CD4-positive, alpha-beta T cell (primary cell): ENCODE measurements around the gene COBL. TPM values are rescaled to one million over a fixed set of nuclear protein-coding genes. Genes with fewer than 3 reads are reported as not detected.

Experiments
- ATAC-seq: fragments of 200-7000 bp; cut with Tn5 transposase; one replicate; pipeline ENCODE4 v1.10.0; 2022; ENCODE audit warnings: mild to moderate bottlenecking; ENCODE audit not compliant: poor library complexity
- CTCF ChIA-PET: fragments of 350-600 bp; sonication (Branson Sonifier 250); formaldehyde crosslinking; loops from one replicate; lab custom pipeline; 2021; ENCODE audit warnings: antibody characterized with exemption, inconsistent platforms; lab: Charles Lee
- POLR2A ChIA-PET: fragments of 350-600 bp; sonication (Branson Sonifier 250); formaldehyde crosslinking; loops from one replicate; lab custom pipeline; 2021; ENCODE audit warnings: antibody characterized with exemption, inconsistent platforms; lab: Charles Lee
- DNase-seq, 14 experiments: peaks; one replicate each; pipeline ENCODE4 v3.0.0-alpha.2; 2013 to 2020; ENCODE audit warnings: mixed read lengths in 2 of 14
- H3K27ac ChIP-seq, 2 donors: one replicate each; pipeline versions ENCODE4 v1.5.1 to v1.7.0; 2013; ENCODE audit warnings: low read length in 2 of 2, low read depth in 1 of 2, mild to moderate bottlenecking in 1 of 2
- H3K27me3 ChIP-seq, 2 experiments: 1 replicate in 1 of 2; 2 replicates in 1 of 2; pipeline versions ENCODE4 v1.6.1 to v1.7.0; 2013; ENCODE audit warnings: low read length in 2 of 2, control low read depth in 1 of 2, mild to moderate bottlenecking in 1 of 2, moderate library complexity in 1 of 2; ENCODE audit not compliant: insufficient read depth in 2 of 2, control insufficient read depth in 1 of 2
- H3K36me3 ChIP-seq: one replicate; pipeline ENCODE4 v1.6.1; 2013; ENCODE audit warnings: low read length, control low read depth; ENCODE audit not compliant: insufficient read depth
- H3K4me1 ChIP-seq: one replicate; pipeline ENCODE4 v1.6.1; 2013; ENCODE audit warnings: low read length, control low read depth; ENCODE audit not compliant: insufficient read depth
- H3K4me3 ChIP-seq: one replicate; pipeline ENCODE4 v1.5.1; 2013; ENCODE audit warnings: mild to moderate bottlenecking, low read length, moderate library complexity
- H3K9me3 ChIP-seq, 2 experiments: 1 replicate in 1 of 2; 2 replicates in 1 of 2; pipeline versions ENCODE4 v1.6.1 to v1.7.0; 2013; ENCODE audit warnings: low read length in 2 of 2, mild to moderate bottlenecking in 2 of 2, control low read depth in 1 of 2, moderate library complexity in 1 of 2; ENCODE audit not compliant: control insufficient read depth in 1 of 2, insufficient read depth in 1 of 2
- H3K27ac Mint-ChIP-seq: one replicate; pipeline ENCODE4 v1.8.0; 2020; ENCODE audit warnings: mixed read lengths
- H3K27me3 Mint-ChIP-seq: one replicate; pipeline ENCODE4 v1.8.0; 2021; ENCODE audit warnings: mixed read lengths
- H3K36me3 Mint-ChIP-seq: one replicate; pipeline ENCODE4 v1.8.0; 2021; ENCODE audit warnings: low read depth, mixed read lengths
- H3K4me1 Mint-ChIP-seq: one replicate; pipeline ENCODE4 v1.8.0; 2021; ENCODE audit warnings: low read depth, mixed read lengths
- H3K4me3 Mint-ChIP-seq: one replicate; pipeline ENCODE4 v1.8.0; 2020; ENCODE audit warnings: mild to moderate bottlenecking, mixed read lengths
- H3K9me3 Mint-ChIP-seq: one replicate; pipeline ENCODE4 v1.8.0; 2020; ENCODE audit warnings: mixed read lengths
- CTCF ChIP-seq: fragments of 200-600 bp; IDR thresholded peaks from one replicate; pipeline ENCODE4 v1.8.0; 2022; ENCODE audit warnings: antibody characterized with exemption, mild to moderate bottlenecking
- intact Hi-C, 2 experiments: fragments of 100-400 bp; cut with DNase I in 1 of 2; cut with micrococcal nuclease in 1 of 2; formaldehyde crosslinking; loops; one replicate each; pipeline versions ENCODE4 v1.15.1 to v1.9.0; 2023 to 2025; cut with DNase I, micrococcal nuclease
- total RNA-seq, 174 experiments: library from RNA in 2 of 174; stranded (reverse) in 2 of 174; gene quantifications; one replicate each; pipeline ENCODE4 v1.2.3 and lab custom pipeline; 2021 to 2026

COBL gene
- total RNA-seq, 2 experiments from 2014 or later: not detected

DNA sequence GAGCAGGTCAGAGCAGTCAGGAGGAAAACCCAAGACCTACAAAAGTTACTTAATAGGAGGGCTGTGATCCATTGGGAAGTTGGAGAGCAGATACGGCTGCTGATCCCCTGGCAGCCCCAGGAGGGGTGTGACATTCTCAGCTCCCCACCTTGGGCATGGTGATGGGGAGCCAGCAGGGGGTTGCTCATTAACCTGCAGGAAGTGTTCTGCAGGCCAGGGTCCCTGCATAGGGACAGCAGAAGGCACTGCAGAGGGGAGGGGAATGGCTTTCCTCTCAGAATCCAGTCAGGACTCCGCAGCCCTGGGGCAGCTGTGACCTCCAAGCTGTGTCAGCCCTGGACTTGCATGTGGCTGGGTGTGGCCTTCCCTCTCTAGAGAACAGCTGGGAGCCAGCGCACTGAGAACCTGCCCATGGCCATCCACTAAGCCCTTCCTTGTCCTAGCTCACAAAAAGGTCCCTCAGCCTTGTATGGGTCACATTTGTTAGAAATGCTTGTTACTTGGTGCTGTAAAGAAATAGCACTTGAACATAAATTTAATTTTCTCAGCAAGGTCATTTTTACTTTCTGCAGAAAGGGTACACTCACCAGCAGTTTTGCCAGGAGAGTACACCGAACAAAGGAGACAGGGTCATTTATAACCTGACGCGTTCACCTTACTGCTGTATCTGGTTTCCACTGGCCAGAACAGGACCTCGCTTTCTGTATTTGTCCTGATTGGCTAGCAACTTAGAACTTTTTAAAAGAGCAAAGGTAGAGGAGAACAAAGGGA is 169.6 kb downstream of the COBL start:
- no peak overlapping the region for H3K4me3 Mint-ChIP-seq
- no peak overlapping the region for H3K27ac Mint-ChIP-seq
- intact Hi-C loops: no loop called here
- Histone ChIP-seq H3K36me3 (no peaks in the 10 kb centered on the region), H3K9me3 (peaks cover 10 to 23% of the 10 kb centered on the region in 2 experiments), H3K4me3 (no peak overlapping the region), H3K4me1 (no peaks in the 10 kb centered on the region), H3K27ac (no peak overlapping the region), H3K27me3 (peaks cover 0 to 4% of the 10 kb centered on the region in 2 experiments)
- CTCF ChIA-PET: no interaction called here
- TF ChIP-seq CTCF: no peak
- no peaks in the 10 kb centered on the region for H3K4me1 Mint-ChIP-seq
- peaks cover 6% of the 10 kb centered on the region for H3K27me3 Mint-ChIP-seq
- POLR2A ChIA-PET: no interaction called here
- no peaks in the 10 kb centered on the region for H3K36me3 Mint-ChIP-seq
- ATAC-seq (no peak), DNase-seq (no peak)
- peaks cover 5% of the 10 kb centered on the region for H3K9me3 Mint-ChIP-seq

DNA sequence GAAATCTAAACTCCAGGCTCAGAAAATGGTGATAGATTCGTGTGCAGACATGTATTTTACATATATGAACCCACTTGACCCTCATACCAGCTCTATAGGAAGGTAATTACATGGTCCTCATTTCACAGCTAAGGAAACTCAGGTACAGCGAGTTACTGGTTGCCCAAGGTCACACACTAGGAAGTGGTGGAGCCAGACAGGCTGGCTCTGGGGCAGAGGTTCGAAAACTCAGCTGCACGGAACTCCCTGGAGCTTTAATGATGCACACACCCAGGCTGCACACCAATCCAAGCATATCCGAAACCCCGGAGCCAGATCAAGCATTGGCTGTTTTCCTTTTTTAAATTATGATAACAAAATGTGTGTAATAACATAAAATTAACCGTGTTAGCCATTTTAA is 172.4 kb downstream of the COBL start:
- no peak for TF ChIP-seq CTCF
- Histone ChIP-seq H3K27ac (no peak overlapping the region), H3K27me3 (no peaks in the 10 kb centered on the region), H3K9me3 (peaks cover 10 to 23% of the 10 kb centered on the region in 2 experiments), H3K4me1 (no peaks in the 10 kb centered on the region), H3K36me3 (no peaks in the 10 kb centered on the region), H3K4me3 (no peak overlapping the region)
- no peak overlapping the region for H3K27ac Mint-ChIP-seq
- no peaks in the 10 kb centered on the region for H3K36me3 Mint-ChIP-seq
- POLR2A ChIA-PET: no interaction called here
- no peaks in the 10 kb centered on the region for H3K27me3 Mint-ChIP-seq
- DNase-seq: no peak
- no peak overlapping the region for H3K4me3 Mint-ChIP-seq
- peaks cover 14% of the 10 kb centered on the region for H3K4me1 Mint-ChIP-seq
- intact Hi-C loops: loop anchor here (5.0 kb wide), 2 partner anchors 447 to 677 kb away; no protein-coding TSS in a partner anchor
- CTCF ChIA-PET: no interaction called here
- ATAC-seq: no peak
- peaks cover 5% of the 10 kb centered on the region for H3K9me3 Mint-ChIP-seq

GRCh38 chr7:51142741-51143385 is 173.7 kb downstream of the COBL start:
- ChIA-PET POLR2A (no interaction called here), CTCF (interaction anchor here (0.7 to 1.7 kb wide), 2 partner anchors 20 to 74 kb away, joined by 3 to 4 read pairs; no protein-coding TSS in a partner anchor)
- no peaks in the 10 kb centered on the region for H3K27me3 ChIP-seq
- H3K4me1 ChIP-seq: no peaks in the 10 kb centered on the region
- intact Hi-C loops: loop anchor here (5.0 kb wide), 2 partner anchors 446 to 676 kb away; no protein-coding TSS in a partner anchor
- DNase-seq (no peak), ATAC-seq (no peak)
- Mint-ChIP-seq H3K36me3 (no peaks in the 10 kb centered on the region), H3K27me3 (no peaks in the 10 kb centered on the region), H3K4me1 (peaks cover 14% of the 10 kb centered on the region), H3K4me3 (no peak overlapping the region), H3K9me3 (no peaks in the 10 kb centered on the region), H3K27ac (no peak overlapping the region)
- H3K4me3 ChIP-seq: no peak overlapping the region
- peaks cover 10 to 14% of the 10 kb centered on the region in 2 experiments for H3K9me3 ChIP-seq
- H3K27ac ChIP-seq: no peak overlapping the region
- no peaks in the 10 kb centered on the region for H3K36me3 ChIP-seq
- TF ChIP-seq CTCF: no peak
